Endodermal cell (in vitro differentiated cells): ENCODE measurements around the gene OSBPL5. TPM values are rescaled to one million over a fixed set of nuclear protein-coding genes. Genes with fewer than 3 reads are reported as not detected.

Source experiments
- DNase-seq: peaks from one replicate; pipeline ENCODE4 v3.0.0-alpha.2; 2017
- H3K27ac ChIP-seq: 2 replicates; pipeline ENCODE4 v1.5.1; 2013; ENCODE audit warnings: mild to moderate bottlenecking, low read depth, low read length, moderate library complexity
- H3K27me3 ChIP-seq: 2 replicates; pipeline ENCODE4 v1.6.1; 2013; ENCODE audit warnings: mild to moderate bottlenecking, low read length, moderate library complexity; ENCODE audit not compliant: insufficient read depth, control insufficient read depth, poor library complexity, severe bottlenecking
- H3K36me3 ChIP-seq: 2 replicates; pipeline ENCODE4 v1.7.0; 2013; ENCODE audit warnings: mild to moderate bottlenecking, low read length, moderate library complexity; ENCODE audit not compliant: control insufficient read depth, insufficient read depth
- H3K4me1 ChIP-seq: one replicate; pipeline ENCODE4 v1.7.0; 2013; ENCODE audit warnings: low read length; ENCODE audit not compliant: control insufficient read depth, insufficient read depth
- H3K4me3 ChIP-seq: 2 replicates; pipeline ENCODE4 v1.5.1; 2013; ENCODE audit warnings: mild to moderate bottlenecking, low read length, moderate library complexity
- H3K9ac ChIP-seq: 2 replicates; pipeline ENCODE4 v1.6.1; 2013; ENCODE audit warnings: mild to moderate bottlenecking, low read length, moderate library complexity; ENCODE audit not compliant: poor library complexity, severe bottlenecking; ENCODE audit errors: extremely low read depth
- H3K9me3 ChIP-seq: 2 replicates; pipeline ENCODE4 v1.6.1; 2013; ENCODE audit warnings: mild to moderate bottlenecking, low read length, moderate library complexity; ENCODE audit not compliant: control insufficient read depth
- H3K27ac Mint-ChIP-seq: 2 replicates; pipeline ENCODE4 v1.8.0; 2020; ENCODE audit warnings: mixed read lengths
- H3K27me3 Mint-ChIP-seq: 2 replicates; pipeline ENCODE4 v1.8.0; 2021; ENCODE audit warnings: mild to moderate bottlenecking, mixed read lengths; ENCODE audit not compliant: insufficient read depth
- H3K36me3 Mint-ChIP-seq: 2 replicates; pipeline ENCODE4 v1.8.0; 2020; ENCODE audit warnings: low read depth, mixed read lengths
- H3K4me1 Mint-ChIP-seq: 2 replicates; pipeline ENCODE4 v1.8.0; 2020; ENCODE audit warnings: mixed read lengths
- H3K4me3 Mint-ChIP-seq: 2 replicates; pipeline ENCODE4 v1.8.0; 2020; ENCODE audit warnings: mild to moderate bottlenecking, moderate library complexity, mixed read lengths
- H3K9me3 Mint-ChIP-seq: 2 replicates; pipeline ENCODE4 v1.8.0; 2020; ENCODE audit warnings: mild to moderate bottlenecking, mixed read lengths
- WGBS, 2 experiments: methylation state at CpG; one replicate each; pipeline versions ENCODE4 v1.1.5 to v1.1.7; 2013; ENCODE audit warnings: missing lambda C conversion rate in 2 of 2, mixed read lengths in 1 of 2; ENCODE audit not compliant: insufficient coverage in 1 of 2, insufficient read length in 1 of 2; 5-methylcytosine and 5-hydroxymethylcytosine counted together
- total RNA-seq, 2 donors: library from RNA; stranded (reverse); fragmentation: NEBNext Ultra II Directional in 1 of 2; extraction: Animal tissue kit (Norgen Biotek cat#: 25700) in 1 of 2; gene quantifications; 2 replicates in 1 of 2; 3 replicates in 1 of 2; pipeline ENCODE4 v1.2.1, GENCODE V29; 2021
- TF ChIP-seq, protein P1 (sequence below): fragments of 200-600 bp; sonication (generic); conservative IDR thresholded peaks from 2 replicates; pipeline ENCODE4 v1.5.0; 2021; ENCODE audit warnings: antibody characterized with exemption, mild to moderate bottlenecking

OSBPL5 gene
- total RNA-seq, 2 donors from 2014 or later, result 1.2 to 4.8 TPM

DNA sequence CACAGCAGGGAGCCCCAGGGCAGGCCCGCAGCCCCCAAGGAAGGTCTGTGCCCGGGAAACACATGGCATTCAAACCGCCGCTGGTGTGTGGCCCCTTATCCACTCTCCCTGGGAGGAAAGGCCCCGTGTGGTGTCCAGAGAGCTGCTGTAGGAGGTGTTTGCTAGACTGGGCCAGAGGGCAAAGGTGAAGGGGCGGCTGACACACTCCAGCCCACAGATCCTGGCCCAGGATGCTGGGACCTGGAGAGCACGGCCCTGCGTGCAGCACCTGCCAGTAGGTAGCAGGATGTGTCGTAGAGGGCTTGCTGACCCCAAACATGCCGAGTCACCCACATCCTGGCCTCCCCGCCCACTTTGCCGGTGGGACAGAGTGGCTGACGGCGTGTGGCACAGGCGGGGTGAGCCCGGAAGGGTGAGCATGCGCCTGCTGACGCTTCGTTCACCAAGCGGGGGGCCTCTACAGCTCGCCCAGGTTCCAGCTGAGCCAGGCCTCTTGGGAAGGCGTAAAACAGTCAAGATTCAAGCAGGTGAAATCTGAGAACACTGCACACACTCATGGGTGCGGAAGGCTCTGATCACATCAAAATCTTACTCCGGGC lies 11.0 kb downstream of the OSBPL5 start:
- peaks cover 8% of the 10 kb centered on the region for H3K4me1 Mint-ChIP-seq
- peaks cover 2% of the 10 kb centered on the region for H3K9me3 Mint-ChIP-seq
- 89 to 92% methylated on average over 13 to 24 of the region's 24 CpGs for WGBS, 2 experiments
- TF ChIP-seq, protein P1, sequence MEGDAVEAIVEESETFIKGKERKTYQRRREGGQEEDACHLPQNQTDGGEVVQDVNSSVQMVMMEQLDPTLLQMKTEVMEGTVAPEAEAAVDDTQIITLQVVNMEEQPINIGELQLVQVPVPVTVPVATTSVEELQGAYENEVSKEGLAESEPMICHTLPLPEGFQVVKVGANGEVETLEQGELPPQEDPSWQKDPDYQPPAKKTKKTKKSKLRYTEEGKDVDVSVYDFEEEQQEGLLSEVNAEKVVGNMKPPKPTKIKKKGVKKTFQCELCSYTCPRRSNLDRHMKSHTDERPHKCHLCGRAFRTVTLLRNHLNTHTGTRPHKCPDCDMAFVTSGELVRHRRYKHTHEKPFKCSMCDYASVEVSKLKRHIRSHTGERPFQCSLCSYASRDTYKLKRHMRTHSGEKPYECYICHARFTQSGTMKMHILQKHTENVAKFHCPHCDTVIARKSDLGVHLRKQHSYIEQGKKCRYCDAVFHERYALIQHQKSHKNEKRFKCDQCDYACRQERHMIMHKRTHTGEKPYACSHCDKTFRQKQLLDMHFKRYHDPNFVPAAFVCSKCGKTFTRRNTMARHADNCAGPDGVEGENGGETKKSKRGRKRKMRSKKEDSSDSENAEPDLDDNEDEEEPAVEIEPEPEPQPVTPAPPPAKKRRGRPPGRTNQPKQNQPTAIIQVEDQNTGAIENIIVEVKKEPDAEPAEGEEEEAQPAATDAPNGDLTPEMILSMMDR, result no peak
- peaks cover 2% of the 10 kb centered on the region for H3K36me3 Mint-ChIP-seq
- H3K4me3 ChIP-seq, result no peak overlapping the region
- no peak overlapping the region for H3K27ac Mint-ChIP-seq
- peak overlapping the region; percentile 73 for H3K27ac ChIP-seq
- no peaks in the 10 kb centered on the region for H3K4me1 ChIP-seq
- no peak overlapping the region for H3K4me3 Mint-ChIP-seq
- no peak for DNase-seq
- peaks cover 7% of the 10 kb centered on the region for H3K9me3 ChIP-seq
- peaks cover 99% of the 10 kb centered on the region for H3K27me3 Mint-ChIP-seq
- peaks cover 100% of the 10 kb centered on the region for H3K27me3 ChIP-seq
- no peaks in the 10 kb centered on the region for H3K36me3 ChIP-seq
- no peak overlapping the region for H3K9ac ChIP-seq

DNA sequence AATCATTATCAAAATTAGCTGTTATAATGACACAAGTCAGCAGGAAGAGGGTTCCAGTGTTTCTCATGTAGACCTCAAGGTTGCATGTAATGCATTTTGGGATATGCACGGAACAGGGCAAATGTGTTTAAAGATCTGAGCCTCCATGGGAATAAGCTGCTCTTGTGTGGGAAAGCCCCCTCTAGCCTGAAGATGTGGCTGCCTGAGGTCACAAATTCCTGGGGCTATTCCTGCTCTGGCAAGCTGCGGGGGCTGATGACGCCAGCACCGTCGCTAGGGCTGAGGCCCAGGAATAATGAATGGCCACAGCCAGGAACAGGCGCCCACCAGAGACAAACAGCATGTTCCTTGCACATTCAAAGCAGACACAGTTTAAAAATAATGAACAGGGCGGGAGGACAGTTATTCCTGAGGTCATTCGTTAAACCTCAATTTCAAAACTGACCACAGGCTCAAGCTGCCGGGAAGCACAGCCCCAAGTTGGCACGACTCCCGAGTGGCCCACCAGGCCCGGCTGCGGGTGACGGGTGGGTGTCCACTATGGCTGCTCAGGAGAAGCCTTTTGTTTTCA lies 11.7 kb downstream of the OSBPL5 start:
- H3K4me1 Mint-ChIP-seq, result peaks cover 8% of the 10 kb centered on the region
- Histone ChIP-seq H3K27me3 (peaks cover 94% of the 10 kb centered on the region), H3K4me3 (no peak overlapping the region), H3K9me3 (peaks cover 7% of the 10 kb centered on the region), H3K4me1 (peaks cover 2% of the 10 kb centered on the region), H3K27ac (peak overlapping the region; percentile 73), H3K9ac (no peak overlapping the region), H3K36me3 (no peaks in the 10 kb centered on the region)
- no peak overlapping the region for H3K4me3 Mint-ChIP-seq
- peaks cover 99% of the 10 kb centered on the region for H3K27me3 Mint-ChIP-seq
- no peak overlapping the region for H3K27ac Mint-ChIP-seq
- TF ChIP-seq, protein P1, result no peak
- peaks cover 2% of the 10 kb centered on the region for H3K36me3 Mint-ChIP-seq
- peaks cover 2% of the 10 kb centered on the region for H3K9me3 Mint-ChIP-seq
- no peak for DNase-seq
- 71 to 93% methylated on average over 12 to 14 of the region's 14 CpGs for WGBS, 2 experiments

DNA sequence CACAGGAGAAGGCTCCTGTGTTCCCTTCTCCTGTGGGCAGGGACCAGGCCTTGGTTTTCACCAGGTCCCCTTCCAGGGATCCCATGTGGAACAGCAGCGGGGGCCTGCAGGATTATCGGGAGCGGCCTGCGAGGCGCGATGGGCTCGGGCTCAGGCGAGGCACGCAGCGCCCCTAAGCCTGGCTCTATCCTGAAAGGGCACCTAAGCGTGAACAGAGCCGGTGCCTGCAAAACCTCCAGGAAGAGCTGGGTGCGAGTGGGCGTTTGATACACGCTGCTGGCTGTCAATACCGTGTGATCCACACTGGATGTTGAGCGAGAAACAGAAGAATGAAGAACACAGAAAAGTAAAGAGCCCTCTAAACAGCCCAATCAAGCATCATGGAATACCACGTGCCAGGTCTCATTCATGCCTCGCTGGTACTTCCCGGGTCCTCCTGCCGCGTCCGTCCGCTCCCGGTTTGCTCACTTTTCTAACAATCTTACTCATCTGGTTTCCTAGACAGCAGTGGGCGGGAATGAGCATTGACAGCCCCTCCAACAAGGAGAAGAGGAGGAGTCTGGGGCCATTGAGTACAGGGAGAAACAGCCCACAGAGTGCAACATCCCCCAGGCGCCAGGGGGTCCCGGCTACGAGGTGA lies 12.5 kb downstream of the OSBPL5 start:
- H3K36me3 Mint-ChIP-seq, result peaks cover 2% of the 10 kb centered on the region
- H3K27me3 ChIP-seq, result peaks cover 94% of the 10 kb centered on the region
- peaks cover 8% of the 10 kb centered on the region for H3K4me1 Mint-ChIP-seq
- DNase-seq, result no peak
- peak overlapping the region; percentile 73 for H3K27ac ChIP-seq
- H3K9me3 ChIP-seq, result peaks cover 7% of the 10 kb centered on the region
- H3K27ac Mint-ChIP-seq, result no peak overlapping the region
- H3K9me3 Mint-ChIP-seq, result peaks cover 2% of the 10 kb centered on the region
- TF ChIP-seq, protein P1, result no peak
- 91 to 97% methylated on average over 23 to 29 of the region's 29 CpGs for WGBS, 2 experiments
- no peak overlapping the region for H3K9ac ChIP-seq
- no peak overlapping the region for H3K4me3 Mint-ChIP-seq
- no peaks in the 10 kb centered on the region for H3K36me3 ChIP-seq
- peaks cover 5% of the 10 kb centered on the region for H3K4me1 ChIP-seq
- H3K4me3 ChIP-seq, result no peak overlapping the region
- peaks cover 99% of the 10 kb centered on the region for H3K27me3 Mint-ChIP-seq
